Measurements from ENCODE around the gene TBC1D25.

DNA sequence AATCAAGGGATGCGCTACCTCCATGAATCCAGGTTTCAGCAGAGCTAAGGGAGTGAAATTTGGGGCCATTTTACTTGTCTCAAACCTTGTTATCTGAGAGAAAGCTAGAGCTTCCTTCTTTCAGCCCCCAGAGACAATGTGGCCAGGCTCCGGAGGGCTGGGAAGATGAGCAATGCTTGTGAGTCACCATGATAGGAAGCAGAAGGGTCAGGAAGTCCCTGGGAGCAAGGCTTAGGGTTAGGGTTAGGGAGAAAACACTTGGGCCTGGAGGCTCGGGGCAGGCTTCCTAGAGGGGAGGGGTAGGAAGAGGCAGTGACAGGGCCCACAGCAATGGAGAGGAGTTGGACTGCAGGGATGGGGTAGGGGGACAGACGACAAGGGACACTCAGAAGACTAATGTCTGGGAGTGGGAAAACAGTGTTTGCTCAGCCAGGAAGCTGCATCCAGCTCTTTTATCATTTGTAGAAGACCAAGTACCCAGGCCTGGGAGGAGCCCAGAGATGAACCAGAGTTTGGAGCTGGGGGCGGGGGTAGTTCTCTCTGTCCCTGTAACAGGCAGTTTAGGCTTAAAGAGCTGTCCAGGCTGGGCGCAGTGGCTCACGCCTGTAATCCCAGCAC is 47.1 kb upstream of the TBC1D25 start:
- TF ChIP-seq CTCF (tag by site-specific recombination; IDR thresholded peaks at IDR 0.05) (no peak), ZNF274 (IDR thresholded peaks at IDR 0.05; ENCODE audit: low read length) (no peak), ZNF274 (tag by site-specific recombination; IDR thresholded peaks at IDR 0.05; ENCODE audit: borderline replicate concordance) (no peak), HOXC10 (CRISPR knock-in tag; IDR thresholded peaks at IDR 0.05) (no peak), ZNF768 (tag by site-specific recombination; IDR thresholded peaks at IDR 0.05) (no peak), ZNF837 (tag by site-specific recombination; IDR thresholded peaks at IDR 0.05) (no peak), ZNF416 (tag by site-specific recombination; IDR thresholded peaks at IDR 0.05) (no peak), ZNF600 (tag by site-specific recombination; IDR thresholded peaks at IDR 0.05) (no peak), TCF7L2 (IDR thresholded peaks at IDR 0.05; ENCODE audit: borderline replicate concordance, low read depth, low read length) (no peak), ZBTB20 (tag by site-specific recombination; IDR thresholded peaks at IDR 0.05) (no peak), ZSCAN23 (tag by site-specific recombination; IDR thresholded peaks at IDR 0.05) (no peak)
- TF ChIP-seq, protein P1, sequence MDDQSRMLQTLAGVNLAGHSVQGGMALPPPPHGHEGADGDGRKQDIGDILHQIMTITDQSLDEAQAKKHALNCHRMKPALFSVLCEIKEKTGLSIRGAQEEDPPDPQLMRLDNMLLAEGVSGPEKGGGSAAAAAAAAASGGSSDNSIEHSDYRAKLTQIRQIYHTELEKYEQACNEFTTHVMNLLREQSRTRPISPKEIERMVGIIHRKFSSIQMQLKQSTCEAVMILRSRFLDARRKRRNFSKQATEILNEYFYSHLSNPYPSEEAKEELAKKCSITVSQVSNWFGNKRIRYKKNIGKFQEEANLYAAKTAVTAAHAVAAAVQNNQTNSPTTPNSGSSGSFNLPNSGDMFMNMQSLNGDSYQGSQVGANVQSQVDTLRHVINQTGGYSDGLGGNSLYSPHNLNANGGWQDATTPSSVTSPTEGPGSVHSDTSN (CRISPR knock-in tag; IDR thresholded peaks at IDR 0.05): no peak
- TF ChIP-seq, protein P2, sequence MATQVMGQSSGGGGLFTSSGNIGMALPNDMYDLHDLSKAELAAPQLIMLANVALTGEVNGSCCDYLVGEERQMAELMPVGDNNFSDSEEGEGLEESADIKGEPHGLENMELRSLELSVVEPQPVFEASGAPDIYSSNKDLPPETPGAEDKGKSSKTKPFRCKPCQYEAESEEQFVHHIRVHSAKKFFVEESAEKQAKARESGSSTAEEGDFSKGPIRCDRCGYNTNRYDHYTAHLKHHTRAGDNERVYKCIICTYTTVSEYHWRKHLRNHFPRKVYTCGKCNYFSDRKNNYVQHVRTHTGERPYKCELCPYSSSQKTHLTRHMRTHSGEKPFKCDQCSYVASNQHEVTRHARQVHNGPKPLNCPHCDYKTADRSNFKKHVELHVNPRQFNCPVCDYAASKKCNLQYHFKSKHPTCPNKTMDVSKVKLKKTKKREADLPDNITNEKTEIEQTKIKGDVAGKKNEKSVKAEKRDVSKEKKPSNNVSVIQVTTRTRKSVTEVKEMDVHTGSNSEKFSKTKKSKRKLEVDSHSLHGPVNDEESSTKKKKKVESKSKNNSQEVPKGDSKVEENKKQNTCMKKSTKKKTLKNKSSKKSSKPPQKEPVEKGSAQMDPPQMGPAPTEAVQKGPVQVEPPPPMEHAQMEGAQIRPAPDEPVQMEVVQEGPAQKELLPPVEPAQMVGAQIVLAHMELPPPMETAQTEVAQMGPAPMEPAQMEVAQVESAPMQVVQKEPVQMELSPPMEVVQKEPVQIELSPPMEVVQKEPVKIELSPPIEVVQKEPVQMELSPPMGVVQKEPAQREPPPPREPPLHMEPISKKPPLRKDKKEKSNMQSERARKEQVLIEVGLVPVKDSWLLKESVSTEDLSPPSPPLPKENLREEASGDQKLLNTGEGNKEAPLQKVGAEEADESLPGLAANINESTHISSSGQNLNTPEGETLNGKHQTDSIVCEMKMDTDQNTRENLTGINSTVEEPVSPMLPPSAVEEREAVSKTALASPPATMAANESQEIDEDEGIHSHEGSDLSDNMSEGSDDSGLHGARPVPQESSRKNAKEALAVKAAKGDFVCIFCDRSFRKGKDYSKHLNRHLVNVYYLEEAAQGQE (tag by site-specific recombination; IDR thresholded peaks at IDR 0.05): no peak
